SK-N-SH treated with all-trans-retinoic acid at 6 μM for 48 hours (cell line): ENCODE measurements around the gene LRRK1.

Source experiments
- ARNTL ChIP-seq: fragments of 450-650 bp; formaldehyde crosslinking; IDR thresholded peaks from 2 replicates; pipeline ENCODE4 v1.5.0; 2020; ENCODE audit warnings: low read depth, mild to moderate bottlenecking, moderate library complexity, borderline replicate concordance
- BACH2 ChIP-seq: fragments of 250-450 bp; sonication (Bioruptor Pico); IDR thresholded peaks from 2 replicates; pipeline ENCODE4 v1.9.0; 2021; ENCODE audit warnings: mild to moderate bottlenecking, borderline replicate concordance
- CREB5 ChIP-seq: fragments of 250-450 bp; sonication (Bioruptor Pico); IDR thresholded peaks from 2 replicates; pipeline ENCODE4 v1.5.1; 2020; ENCODE audit warnings: low read depth, mild to moderate bottlenecking, moderate library complexity
- CSDC2 ChIP-seq: fragments of 250-450 bp; sonication (Bioruptor Pico); IDR thresholded peaks from 2 replicates; pipeline ENCODE4 v1.5.0; 2020; ENCODE audit warnings: mild to moderate bottlenecking, moderate library complexity
- GLIS3 ChIP-seq: fragments of 250-450 bp; sonication (Bioruptor Pico); IDR thresholded peaks from 2 replicates; pipeline ENCODE4 v1.5.0; 2020; ENCODE audit warnings: mild to moderate bottlenecking, moderate library complexity
- POU6F1 ChIP-seq: fragments of 250-450 bp; sonication (Bioruptor Pico); IDR thresholded peaks from 2 replicates; pipeline ENCODE4 v1.8.0; 2021; ENCODE audit warnings: low read depth, mild to moderate bottlenecking, moderate library complexity, borderline replicate concordance
- ZNF565 ChIP-seq: fragments of 450-650 bp; formaldehyde crosslinking; conservative IDR thresholded peaks from 2 replicates; pipeline ENCODE4 v1.5.0; 2020; ENCODE audit warnings: low read depth, mild to moderate bottlenecking, moderate library complexity

GRCh38 chr15:101051291-101052030, 132.3 kb downstream of the LRRK1 start:
- no peak for TF ChIP-seq GLIS3
- TF ChIP-seq CREB5 (CRISPR knock-in tag), result no peak
- TF ChIP-seq ARNTL (CRISPR knock-in tag), result no peak
- TF ChIP-seq CSDC2 (CRISPR knock-in tag), result no peak
- TF ChIP-seq POU6F1 (CRISPR knock-in tag), result no peak
- TF ChIP-seq BACH2, result no peak
- TF ChIP-seq ZNF565 (CRISPR knock-in tag), result no peak
